Dedifferentiated amniotic fluid mesenchymal stem cell (primary cell): ENCODE results near the gene CX3CL1.
A peak's percentile ranks its signal among the peaks of the same experiment; 100 is the strongest.
"Not testable (repeated sequence)": the region's sequence is repeated elsewhere in the genome, so short reads cannot be mapped to it uniquely, and the experiment has no call there.

Experiments used
- DNase-seq: peaks from one replicate; pipeline ENCODE4 v3.0.0-alpha.2; 2016; ENCODE audit errors: extremely low spot score

CX3CL1 gene

DNA sequence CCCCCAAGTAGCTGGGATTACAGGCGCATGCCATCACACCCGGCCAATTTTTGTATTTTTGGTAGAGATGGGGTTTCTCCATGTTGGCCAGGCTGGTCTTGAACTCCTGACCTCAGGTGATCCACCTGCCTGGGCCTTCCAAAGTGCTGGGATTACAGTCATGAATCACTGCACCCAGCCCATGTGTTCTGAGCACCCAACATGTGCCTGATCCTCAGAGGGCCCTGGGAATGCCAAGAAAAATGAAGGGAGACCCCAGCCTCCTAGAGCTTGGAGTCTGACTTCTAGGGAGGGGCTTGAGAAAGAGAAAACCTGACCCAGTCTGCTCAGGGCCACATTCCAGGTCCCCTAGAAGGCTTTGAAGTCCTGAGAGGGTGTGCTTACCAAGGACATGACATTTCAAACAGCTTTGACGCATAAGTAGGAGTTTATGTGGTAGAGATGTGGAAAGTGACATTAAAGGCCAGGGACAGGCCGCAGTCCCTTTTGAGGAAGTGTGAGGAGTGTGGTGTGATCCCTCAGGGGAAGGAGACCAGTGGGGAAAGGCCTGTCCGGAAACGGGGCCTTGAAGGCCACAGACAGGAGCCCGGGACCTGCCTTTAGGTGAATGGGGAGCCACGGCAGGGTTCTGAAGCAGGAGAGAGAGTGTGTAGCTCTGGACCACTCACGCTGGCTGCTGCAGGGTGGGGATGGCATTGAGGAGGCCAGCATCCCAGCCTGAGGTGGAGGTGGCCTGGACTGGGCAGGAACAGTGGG is 14.8 kb upstream of the CX3CL1 start:
- no peak for DNase-seq

GRCh38 chr16:57358086-57358420 is 14.2 kb upstream of the CX3CL1 start:
- DNase-seq = no peak

- DNase-seq = no peak
Observed at GRCh38 chr16:57358527-57359095, 13.7 kb upstream of the CX3CL1 start, which contains the start of gene CCL22. Gene CCL22, plus strand, starts transcription at chr16:57358783. Its CDS starts 34 bp downstream, at chr16:57358817.

GRCh38 chr16:57360321-57360935 is 11.9 kb upstream of the CX3CL1 start:
- no peak for DNase-seq

- no peak for DNase-seq
Observed at GRCh38 chr16:57361404-57361803, 10.9 kb upstream of the CX3CL1 start.

DNA sequence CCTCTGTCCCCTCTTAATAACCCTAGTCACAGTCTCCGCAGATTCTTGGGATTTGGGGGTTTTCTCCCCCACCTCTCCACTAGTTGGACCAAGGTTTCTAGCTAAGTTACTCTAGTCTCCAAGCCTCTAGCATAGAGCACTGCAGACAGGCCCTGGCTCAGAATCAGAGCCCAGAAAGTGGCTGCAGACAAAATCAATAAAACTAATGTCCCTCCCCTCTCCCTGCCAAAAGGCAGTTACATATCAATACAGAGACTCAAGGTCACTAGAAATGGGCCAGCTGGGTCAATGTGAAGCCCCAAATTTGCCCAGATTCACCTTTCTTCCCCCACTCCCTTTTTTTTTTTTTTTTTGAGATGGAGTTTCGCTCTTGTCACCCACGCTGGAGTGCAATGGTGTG is 8.1 kb upstream of the CX3CL1 start:
- DNase-seq = no peak

- no peak for DNase-seq
Observed at GRCh38 chr16:57366544-57367040, 5.7 kb upstream of the CX3CL1 start.

GRCh38 chr16:57367116-57367752 is 5.1 kb upstream of the CX3CL1 start:
- peak; percentile 51 for DNase-seq

- no peak for DNase-seq
Observed at GRCh38 chr16:57371494-57372371, 557 bp upstream of the CX3CL1 start.

DNA sequence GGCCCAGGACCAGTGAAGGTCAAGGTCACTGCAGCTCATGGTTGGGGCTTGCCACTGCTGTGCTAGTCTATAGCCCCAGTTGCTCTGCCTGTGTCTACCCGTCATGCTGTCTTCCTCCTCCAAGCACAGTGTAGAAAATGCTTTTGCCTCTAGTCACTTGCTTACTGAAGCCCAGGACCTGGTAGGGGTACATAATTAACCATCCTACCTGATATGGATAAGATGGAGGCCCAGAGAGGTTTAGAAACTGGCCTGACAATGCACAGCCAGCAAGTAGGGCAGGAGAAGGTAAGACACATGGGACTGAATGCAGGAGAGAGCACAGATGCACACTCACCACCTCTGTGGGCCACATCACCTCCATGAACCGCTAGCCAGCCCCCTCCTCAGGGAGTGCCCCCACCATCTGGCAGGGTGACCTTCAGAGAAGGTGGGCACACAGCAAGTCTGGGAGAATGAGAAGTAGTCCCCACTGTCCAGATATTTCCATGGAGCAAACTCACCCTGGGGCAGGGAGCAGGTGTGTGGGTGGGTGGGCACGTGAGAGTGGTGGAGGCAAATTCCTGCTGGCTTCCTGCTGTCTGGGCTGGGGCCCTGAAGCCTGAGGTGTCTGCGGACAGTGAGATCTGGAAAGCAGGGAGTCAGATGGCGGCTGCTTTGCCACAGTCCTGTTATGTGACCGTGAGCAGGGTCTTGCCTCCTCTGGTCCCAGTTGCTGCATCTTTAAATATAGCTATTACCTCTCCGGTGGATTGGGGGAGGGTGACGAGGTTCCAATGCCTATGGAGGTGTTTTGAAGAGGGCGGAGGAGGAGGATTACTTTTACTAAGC is 1.0 kb downstream of the CX3CL1 start:
- no peak for DNase-seq

GRCh38 chr16:57374067-57374534 is 1.8 kb downstream of the CX3CL1 start:
- no peak for DNase-seq

GRCh38 chr16:57374925-57375465 is 2.7 kb downstream of the CX3CL1 start:
- DNase-seq = not testable (repeated sequence)

DNA sequence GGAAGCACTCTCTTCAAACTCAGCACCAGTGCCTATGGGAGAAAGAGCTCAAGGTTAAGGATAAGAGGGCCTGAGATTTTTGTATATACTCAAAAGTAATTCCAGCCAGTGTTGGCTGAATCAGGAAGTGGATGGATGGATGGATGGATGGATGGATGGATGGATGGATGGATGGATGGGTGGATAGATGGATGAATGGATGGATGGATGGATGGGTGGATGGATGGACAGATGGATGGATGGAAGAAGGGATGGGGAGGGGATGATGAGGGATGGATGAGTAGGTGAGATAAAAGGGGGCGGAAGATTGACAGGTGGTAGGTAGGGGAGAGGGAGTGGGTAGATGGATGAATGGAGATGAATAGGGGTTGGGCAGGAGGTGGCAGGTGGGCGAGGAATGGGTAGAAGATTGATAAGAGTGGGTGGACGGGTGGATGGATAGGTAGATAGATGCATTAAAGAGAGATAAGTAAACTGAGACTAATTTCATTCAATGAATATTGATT is 4.1 kb downstream of the CX3CL1 start:
- DNase-seq = no peak

GRCh38 chr16:57377080-57377841 is 5.0 kb downstream of the CX3CL1 start:
- no peak for DNase-seq

GRCh38 chr16:57379579-57379978 is 7.3 kb downstream of the CX3CL1 start:
- DNase-seq = no peak

- no peak for DNase-seq
Observed at GRCh38 chr16:57380671-57381462, 8.6 kb downstream of the CX3CL1 start.

DNA sequence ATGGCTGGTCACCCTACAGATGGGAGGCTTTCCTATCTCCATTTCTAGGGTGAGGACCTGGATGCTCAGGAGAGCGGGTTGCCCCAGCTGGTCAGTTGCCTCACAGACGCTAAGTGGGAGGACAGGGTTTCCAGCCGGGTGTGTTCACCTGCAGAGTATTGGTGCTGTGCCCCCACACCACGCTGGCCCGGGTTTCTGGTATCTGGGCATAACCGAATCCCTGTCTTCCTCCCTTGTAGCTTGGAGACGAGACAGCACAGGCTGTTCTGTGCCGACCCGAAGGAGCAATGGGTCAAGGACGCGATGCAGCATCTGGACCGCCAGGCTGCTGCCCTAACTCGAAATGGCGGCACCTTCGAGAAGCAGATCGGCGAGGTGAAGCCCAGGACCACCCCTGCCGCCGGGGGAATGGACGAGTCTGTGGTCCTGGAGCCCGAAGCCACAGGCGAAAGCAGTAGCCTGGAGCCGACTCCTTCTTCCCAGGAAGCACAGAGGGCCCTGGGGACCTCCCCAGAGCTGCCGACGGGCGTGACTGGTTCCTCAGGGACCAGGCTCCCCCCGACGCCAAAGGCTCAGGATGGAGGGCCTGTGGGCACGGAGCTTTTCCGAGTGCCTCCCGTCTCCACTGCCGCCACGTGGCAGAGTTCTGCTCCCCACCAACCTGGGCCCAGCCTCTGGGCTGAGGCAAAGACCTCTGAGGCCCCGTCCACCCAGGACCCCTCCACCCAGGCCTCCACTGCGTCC is 9.7 kb downstream of the CX3CL1 start:
- no peak for DNase-seq
